SKM-1 (cell line): Measurements from ENCODE around the gene PRR33.
"Not testable (repeated sequence)": the region's sequence is repeated elsewhere in the genome, so short reads cannot be mapped to it uniquely, and the experiment has no call there.

Experiments
- DNase-seq: peaks from one replicate; lab custom pipeline; 2025; ENCODE audit not compliant: unreplicated experiment; lab: John Stamatoyannopoulos, UW

PRR33 gene

DNA sequence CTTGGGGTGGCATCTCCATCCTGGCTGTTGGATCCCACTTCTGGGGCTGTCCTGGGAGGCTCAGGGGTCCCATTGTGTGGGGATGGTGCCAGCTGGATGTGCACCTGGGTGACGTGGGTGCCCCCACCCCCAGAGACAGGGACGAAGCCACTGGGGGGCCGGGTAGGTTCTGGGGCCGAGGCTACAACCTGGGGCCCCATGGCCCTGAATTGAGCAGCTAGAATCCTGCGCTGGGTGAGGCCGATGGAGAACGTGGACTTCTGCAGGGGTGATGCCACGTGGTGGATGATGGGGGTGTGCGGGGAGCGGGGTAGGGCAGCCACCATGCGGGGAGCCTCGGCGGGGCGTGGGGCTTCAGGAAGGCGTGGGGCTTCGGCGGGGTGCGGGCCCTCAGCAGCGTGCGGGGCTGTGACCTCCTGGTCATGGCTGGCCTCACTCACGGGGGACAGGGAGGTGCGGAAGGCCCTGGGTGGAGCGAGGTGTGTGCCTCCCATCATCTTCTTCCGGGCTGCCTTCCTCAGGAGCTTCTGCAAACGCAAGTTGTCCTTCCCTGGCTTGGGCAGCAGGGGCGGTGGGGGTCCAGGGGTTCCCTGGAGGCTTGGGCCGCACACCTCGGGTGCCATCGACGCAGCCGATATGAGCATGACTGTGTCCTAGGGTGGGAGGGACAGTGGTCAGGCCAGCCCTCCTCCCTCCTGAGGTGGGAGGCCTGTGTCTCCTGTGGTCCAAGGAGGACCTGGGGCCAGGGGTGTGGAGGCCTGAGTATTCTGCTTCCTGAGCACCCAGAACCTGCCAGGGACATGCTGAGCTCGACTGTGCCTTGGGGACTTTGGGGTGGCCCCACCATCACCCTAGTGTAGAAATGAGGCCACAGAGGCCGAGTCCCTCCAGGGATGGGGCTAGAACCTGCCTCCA is 1.5 kb downstream of the PRR33 start:
- DNase-seq = no peak

DNA sequence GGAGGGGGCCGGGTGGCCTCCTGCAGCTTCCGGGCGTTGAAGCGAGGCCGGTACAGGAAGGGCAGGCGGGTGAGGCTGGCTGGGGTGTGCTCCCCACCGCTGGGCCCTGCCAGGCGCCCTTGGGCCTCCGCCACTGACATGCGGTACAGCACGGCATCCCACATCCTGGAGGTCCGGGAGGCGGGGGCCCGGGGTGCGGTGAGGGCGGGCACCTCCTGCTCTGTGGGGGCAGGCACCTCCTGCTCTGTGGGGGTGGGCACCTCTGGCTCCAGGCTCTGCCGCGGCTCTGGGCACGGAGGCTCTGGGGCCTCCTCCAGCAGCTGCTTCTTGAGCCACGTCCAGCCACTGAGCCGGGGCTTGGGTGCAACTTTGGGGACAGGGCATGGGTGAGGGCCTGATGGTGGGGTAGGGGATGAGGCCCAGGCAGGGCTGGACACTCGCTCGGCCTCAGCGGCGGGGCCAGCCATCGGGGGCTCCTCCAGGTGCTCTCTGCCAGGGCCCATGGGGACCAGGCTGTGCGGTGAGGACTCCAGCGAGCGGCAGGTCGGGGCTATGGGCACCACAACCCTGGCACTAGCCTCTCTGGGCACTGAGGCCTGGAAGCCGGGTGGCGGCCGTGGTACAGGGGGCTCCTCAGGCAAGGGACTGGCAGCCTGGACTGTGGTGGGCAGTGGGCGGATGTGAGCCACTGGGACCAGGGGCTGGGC is 2.3 kb downstream of the PRR33 start:
- no peak for DNase-seq

DNA sequence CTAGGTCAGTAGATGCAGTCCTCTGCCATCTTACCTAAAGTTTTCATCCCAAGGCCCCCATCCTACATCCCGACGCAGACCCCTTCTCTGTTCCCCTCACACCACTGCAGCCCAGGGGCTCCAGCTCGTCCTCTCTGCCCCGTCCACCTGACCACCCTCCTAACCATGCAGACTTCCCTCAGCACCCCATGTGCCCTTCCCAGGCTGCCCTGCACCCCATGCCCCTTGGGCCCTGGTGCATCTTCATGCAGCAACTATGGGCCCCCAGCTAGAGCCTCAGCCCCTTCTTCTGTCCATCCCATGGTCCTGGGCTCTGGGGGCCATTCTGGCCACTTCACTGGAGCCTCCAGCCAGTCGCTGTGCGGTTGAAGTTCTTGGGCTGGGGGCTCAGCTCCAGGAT is 2.9 kb downstream of the PRR33 start:
- no peak for DNase-seq

DNA sequence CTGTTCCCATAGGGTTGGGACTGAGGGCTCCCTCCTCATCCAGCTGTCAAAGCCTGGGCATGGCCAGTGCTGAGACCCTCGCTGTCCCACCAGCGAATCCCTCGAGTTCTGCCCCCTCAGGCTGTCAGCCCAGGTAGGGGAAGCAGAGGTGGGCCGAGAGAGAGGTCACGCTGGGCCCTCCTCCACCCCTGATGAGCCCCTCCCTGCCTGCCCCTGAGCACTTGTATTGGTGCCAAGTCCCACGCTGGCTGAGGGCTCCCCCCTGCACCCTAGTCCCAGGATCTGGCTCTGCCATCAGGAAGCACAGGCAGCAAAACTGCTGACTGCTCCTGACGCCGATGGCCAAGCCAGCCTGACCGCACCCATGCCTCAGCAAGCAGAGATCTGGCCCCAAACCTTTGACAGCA is 3.3 kb downstream of the PRR33 start:
- no peak for DNase-seq

DNA sequence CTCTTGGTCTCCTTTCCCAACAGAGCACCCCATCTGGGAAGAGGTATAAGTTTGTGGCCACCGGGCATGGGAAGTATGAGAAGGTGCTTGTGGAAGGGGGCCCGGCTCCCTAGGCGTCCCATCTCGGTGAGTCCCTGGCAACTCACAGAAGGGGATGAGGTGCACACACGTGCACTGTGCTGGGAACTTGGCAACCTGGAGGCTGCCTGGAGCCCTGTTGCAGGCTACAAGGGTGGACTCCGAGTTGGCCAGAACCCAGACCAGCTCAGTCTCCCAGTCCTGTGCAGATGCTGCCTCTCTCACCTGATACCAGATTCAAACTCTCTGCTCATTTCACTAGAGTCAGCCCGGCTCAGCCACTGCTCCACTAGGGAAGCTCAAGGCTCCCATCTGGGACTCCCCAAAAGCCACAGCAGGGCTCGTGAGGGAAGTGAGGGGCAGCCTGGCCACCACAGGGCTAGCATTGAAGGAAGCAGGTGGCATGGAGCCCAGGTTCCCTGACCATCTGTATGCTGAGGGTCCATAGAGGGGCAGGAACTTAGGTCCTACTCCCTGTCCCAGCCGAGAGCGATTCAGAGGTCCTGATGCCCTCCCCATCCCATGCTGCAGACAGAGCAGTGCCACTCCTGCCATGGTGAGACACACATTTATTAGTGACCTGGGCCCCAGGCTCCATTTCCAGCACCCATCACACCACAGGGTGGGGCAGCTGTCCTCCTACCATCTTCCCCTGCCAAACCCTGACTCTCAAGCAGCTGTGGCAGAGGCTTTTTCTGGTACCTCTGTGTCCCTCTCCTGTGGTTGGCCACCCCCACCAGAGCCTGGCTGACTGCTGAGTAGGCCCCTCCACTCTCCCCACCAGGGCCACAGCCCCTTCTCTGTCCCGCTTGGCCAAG is 4.0 kb downstream of the PRR33 start:
- no peak for DNase-seq

GRCh38 chr11:1886551-1886950 is 5.1 kb downstream of the PRR33 start:
- not testable (repeated sequence) for DNase-seq

DNA sequence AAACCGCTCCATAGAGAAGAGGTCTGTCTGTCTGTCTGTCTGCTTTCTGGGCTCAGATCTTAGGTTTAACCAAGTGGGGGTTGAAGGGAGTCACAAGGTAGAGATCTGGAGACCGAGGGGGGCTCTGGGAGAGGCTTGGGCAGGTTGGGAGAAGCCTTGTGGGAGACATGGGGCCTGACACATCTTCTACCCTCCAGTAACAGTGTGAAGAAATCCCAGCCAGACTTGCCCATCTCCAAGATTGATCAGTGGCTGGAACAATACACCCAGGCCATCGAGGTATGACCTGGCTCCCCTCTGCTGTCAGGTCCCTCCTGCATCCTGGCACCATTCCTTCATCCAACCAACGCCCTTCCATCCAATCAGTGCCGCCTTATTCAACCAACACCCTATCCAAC is 7.4 kb downstream of the PRR33 start:
- no peak for DNase-seq

DNA sequence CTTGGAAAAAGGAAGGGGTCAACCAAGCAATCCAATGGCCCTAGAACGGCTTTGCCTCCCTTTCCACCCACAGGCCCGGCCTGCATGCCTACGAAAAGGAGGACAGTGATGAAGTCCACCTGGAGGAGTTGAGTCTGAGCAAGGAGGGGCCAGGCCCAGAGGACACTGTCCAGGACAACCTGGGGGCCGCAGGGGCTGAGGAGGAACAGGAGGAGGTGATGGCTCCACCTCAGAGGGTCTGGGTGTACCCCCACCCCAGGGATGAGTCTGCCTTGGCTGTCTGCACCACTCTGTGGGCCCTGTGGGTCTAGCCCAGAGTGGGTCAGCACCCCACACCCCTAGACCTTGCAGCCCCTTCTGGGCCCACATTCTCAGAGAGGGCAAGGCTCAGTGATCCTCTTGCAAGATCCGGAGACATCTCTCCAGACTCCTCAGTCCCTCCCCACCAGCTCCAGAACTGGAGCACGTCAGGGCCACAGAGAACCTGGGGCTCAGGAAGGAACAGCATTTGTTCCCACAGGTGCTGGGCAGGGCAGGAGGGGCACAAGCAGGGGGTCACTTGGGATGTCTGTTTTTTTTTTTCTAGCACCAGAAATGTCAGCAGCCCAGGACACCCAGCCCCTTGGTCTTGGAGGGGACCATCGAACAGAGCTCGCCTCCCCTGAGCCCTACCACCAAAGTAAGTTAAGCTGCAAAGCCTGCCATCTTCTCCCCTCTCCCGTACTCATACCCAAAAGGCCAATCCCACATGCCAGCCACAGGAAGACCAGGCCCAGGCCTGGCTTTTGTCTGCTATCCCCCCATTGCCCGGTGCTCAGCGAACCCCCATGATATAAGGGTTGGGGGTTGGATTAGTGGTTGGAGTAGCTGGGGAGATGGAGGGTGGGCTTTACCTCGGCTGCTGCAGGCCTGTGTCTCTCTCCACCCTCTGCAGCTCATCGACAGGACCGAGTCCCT is 8.1 kb downstream of the PRR33 start:
- DNase-seq = no peak

GRCh38 chr11:1882265-1883238 is 9.1 kb downstream of the PRR33 start:
- peak; percentile 5 for DNase-seq

DNA sequence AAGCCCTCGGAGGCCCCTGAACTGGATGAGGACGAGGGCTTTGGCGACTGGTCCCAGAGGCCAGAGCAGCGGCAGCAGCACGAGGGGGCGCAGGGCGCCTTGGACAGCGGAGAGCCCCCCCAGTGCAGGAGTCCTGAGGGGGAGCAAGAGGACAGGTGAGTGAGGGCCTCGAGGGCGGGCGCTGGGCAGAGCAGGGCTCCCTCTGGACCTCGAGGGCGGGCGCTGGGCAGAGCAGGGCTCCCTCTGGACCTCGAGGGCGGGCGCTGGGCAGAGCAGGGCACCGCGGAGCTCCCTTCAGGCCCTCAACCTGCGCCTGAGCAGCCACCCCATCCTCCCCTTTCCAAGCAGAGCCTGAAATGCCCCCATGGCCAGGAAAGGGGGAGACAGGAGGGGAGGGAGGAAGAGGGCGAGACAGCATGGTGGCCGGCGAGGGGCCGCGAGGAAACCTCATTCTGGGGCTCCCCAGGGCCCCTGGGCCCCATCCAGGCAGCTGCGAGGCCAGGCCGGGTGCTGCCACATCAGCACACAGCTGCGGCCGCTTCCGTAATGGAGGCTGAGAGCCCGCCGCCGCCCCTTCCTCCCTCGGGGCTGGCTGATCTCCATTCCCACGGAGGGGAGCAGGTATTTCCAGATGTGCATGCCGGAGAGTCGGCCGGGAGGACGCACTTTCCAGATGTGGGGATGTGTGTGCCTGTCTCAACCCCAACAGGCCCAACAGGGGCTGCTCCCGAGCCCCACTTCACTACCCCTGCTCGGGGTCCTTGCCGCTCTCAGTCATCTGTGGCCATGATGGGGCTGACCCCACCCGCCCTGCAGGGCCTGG is 10.0 kb downstream of the PRR33 start:
- no peak for DNase-seq

DNA sequence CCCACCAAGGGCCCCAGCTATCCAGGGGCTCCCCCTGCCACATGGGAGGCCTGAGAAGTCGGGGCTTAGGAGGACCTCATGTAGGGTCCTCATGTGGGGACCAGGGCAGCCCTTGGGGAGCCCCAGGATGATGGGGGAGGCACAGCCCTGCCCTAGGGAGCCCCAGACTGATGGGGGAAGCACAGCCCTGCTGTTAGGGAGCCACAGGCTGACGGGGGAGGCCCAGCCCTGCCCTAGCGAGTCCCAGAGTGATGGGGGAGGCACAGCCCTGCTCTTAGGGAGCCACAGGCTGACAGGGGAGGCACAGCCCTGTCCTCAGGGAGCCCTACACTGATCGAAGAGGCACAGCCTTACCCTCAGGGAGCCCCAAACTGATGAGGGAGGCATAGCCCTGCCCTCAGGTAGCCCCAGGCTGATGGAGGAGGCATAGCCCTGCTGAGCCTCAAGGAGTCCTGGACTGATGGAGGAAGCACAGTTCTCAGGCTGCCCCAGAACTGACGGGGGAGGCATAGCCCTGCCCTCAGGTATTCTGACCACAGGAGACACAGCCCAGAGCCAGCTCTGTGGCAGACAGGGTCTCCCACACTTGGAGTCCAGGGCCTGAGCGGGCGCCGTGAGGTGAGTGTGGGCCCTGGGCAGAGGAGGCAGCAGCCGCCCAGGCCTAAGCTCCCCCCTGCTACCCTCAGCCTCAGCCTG is 10.8 kb downstream of the PRR33 start:
- DNase-seq = no peak

GRCh38 chr11:1879941-1880720 is 11.6 kb downstream of the PRR33 start:
- no peak for DNase-seq

- DNase-seq = no peak
Observed at GRCh38 chr11:1879342-1879940, 12.3 kb downstream of the PRR33 start.

GRCh38 chr11:1878137-1879031 is 13.3 kb downstream of the PRR33 start:
- DNase-seq = no peak
